OCI-LY1 (cell line): ENCODE results near the gene TDRD5.

ENCODE experiments used
- H2AFZ ChIP-seq: fragments of 200-600 bp; sonication (generic), shearing (Covaris generic); 2 replicates; pipeline ENCODE4 v1.6.0; 2014; ENCODE audit warnings: antibody characterized with exemption, mild to moderate bottlenecking, low read length
- H3F3A ChIP-seq: fragments of 200-600 bp; sonication (generic), shearing (Covaris generic); 2 replicates; pipeline ENCODE4 v1.6.0; 2014; ENCODE audit warnings: mild to moderate bottlenecking, antibody characterized with exemption, low read length, moderate library complexity; ENCODE audit not compliant: insufficient read depth
- H3K27ac ChIP-seq: fragments of 200-600 bp; sonication (generic); 2 replicates; pipeline ENCODE4 v1.5.1; 2014; ENCODE audit warnings: low read length, mixed run types, mild to moderate bottlenecking, low read depth; ENCODE audit not compliant: poor library complexity, severe bottlenecking
- H3K27me3 ChIP-seq: fragments of 200-600 bp; sonication (generic); 2 replicates; pipeline ENCODE4 v1.6.0; 2014; ENCODE audit warnings: antibody characterized with exemption, mild to moderate bottlenecking, low read length, moderate library complexity; ENCODE audit not compliant: insufficient read depth
- H3K36me3 ChIP-seq: fragments of 200-600 bp; sonication (generic); 2 replicates; pipeline ENCODE4 v1.6.1; 2014; ENCODE audit warnings: mild to moderate bottlenecking, antibody characterized with exemption, low read length, moderate library complexity, mixed read lengths; ENCODE audit not compliant: insufficient read depth
- H3K4me1 ChIP-seq: fragments of 200-600 bp; sonication (generic); 2 replicates; pipeline ENCODE4 v1.5.1; 2014; ENCODE audit warnings: mild to moderate bottlenecking, low read length, moderate library complexity; ENCODE audit not compliant: insufficient read depth, severe bottlenecking
- H3K4me2 ChIP-seq: fragments of 200-600 bp; sonication (generic), shearing (Covaris generic); 2 replicates; pipeline ENCODE4 v1.6.1; 2014; ENCODE audit warnings: low read length
- H3K4me3 ChIP-seq: fragments of 200-600 bp; sonication (generic); 2 replicates; pipeline ENCODE4 v1.5.1; 2014; ENCODE audit warnings: low read length, low read depth, mild to moderate bottlenecking, mixed read lengths; ENCODE audit not compliant: poor library complexity, severe bottlenecking
- H3K79me2 ChIP-seq: fragments of 200-600 bp; shearing (Covaris generic); 2 replicates; pipeline ENCODE4 v1.6.1; 2016; ENCODE audit warnings: mixed run types, low read length, mixed read lengths; ENCODE audit not compliant: insufficient read depth
- H3K9ac ChIP-seq: fragments of 200-600 bp; sonication (generic), shearing (Covaris generic); 2 replicates; pipeline ENCODE4 v1.6.1; 2014; ENCODE audit warnings: mild to moderate bottlenecking, low read length, mixed read lengths
- H3K9me2 ChIP-seq: fragments of 200-600 bp; sonication (generic), shearing (Covaris generic); 2 replicates; pipeline ENCODE4 v1.6.1; 2014; ENCODE audit warnings: low read depth, mild to moderate bottlenecking, low read length, mixed read lengths
- H3K9me3 ChIP-seq: fragments of 200-600 bp; shearing (Covaris generic); 2 replicates; pipeline ENCODE4 v1.6.1; 2014; ENCODE audit warnings: low read length, mixed read lengths
- H4K20me1 ChIP-seq: fragments of 200-600 bp; sonication (generic), shearing (Covaris generic); 2 replicates; pipeline ENCODE4 v1.6.0; 2016; ENCODE audit warnings: mild to moderate bottlenecking, low read length; ENCODE audit not compliant: insufficient read depth
- CTCF ChIP-seq: fragments of 200-600 bp; sonication (generic), shearing (Covaris generic); IDR thresholded peaks from 2 replicates; pipeline ENCODE4 v1.5.1; 2017; ENCODE audit warnings: mild to moderate bottlenecking, antibody characterized with exemption, low read length, moderate library complexity, mixed read lengths
- EZH2 ChIP-seq: fragments of 200-600 bp; sonication (generic), shearing (Covaris generic); IDR thresholded peaks from 2 replicates; pipeline ENCODE4 v1.8.0; 2017; ENCODE audit warnings: borderline replicate concordance, mixed run types, mild to moderate bottlenecking, antibody characterized with exemption, low read length, moderate library complexity, mixed read lengths

TDRD5 gene

DNA sequence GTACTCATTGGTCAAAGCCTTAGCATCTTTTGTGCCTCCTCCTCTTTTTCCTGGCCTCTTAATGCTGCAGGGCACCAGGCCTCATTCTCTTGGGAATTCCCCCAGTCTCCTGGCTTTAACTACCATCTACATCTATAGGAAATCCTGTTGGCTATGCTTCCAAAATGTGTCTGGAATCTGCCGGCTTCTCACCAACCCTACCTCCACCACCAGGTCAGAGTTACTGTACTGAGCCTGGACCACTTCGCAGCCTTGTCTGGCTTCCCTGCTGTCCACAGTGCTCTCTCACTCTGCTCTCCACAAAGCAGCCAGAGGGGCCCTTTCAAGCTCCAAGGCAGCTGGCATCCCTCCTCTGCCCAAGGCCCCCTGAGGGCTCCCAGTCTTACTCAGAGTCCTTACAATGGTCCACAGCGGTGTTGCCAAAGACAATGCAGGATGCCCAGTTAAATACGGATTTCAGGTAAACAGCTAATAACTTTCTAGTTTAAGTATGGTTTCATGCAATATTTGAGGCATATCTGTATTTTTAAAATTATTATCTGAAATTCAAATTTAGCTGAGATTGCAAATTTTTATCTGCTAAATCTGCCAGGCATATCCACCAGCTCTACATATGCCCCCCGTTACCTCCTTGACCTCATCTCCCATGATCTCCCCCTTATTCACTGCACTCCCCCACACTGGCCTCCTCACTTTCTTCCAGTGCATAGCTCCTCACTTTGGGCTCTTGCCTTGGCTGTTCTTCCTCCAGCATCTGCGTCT is 117.0 kb downstream of the TDRD5 start:
- Histone ChIP-seq H3K36me3 (no peaks in the 10 kb centered on the region), H3K4me3 (no peak overlapping the region), H3F3A (no peaks in the 10 kb centered on the region), H3K4me2 (no peak overlapping the region), H3K4me1 (no peaks in the 10 kb centered on the region), H3K9ac (no peak overlapping the region), H3K27me3 (no peaks in the 10 kb centered on the region), H3K27ac (no peak overlapping the region), H2AFZ (no peak overlapping the region), H4K20me1 (no peaks in the 10 kb centered on the region), H3K9me2 (no peaks in the 10 kb centered on the region), H3K79me2 (no peaks in the 10 kb centered on the region), H3K9me3 (no peaks in the 10 kb centered on the region)
- TF ChIP-seq EZH2 (no peak), CTCF (no peak)

DNA sequence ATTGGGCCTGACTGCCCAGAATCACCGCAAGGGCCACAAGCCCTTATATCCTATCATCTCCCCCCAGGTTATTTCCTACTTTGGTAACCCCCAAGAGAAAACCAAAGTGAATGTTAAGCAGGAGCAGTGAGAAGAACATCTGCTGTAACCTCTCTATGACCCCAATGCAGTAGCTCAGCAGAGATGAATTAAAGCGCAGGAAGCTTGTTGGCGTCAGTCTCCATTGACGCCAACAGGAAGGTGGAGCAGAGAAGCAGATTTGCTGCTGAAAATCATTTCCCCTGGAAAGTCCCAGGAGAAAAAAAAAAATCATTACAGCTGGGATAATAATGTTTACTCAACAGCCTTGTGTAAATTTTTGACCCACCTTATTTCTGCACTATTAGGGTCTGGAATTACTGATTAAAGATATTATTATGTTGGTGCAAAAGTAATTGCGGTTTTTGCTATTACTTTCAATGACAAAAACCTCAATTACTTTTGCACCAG is 118.3 kb downstream of the TDRD5 start:
- no peak overlapping the region for H3K4me2 ChIP-seq

DNA sequence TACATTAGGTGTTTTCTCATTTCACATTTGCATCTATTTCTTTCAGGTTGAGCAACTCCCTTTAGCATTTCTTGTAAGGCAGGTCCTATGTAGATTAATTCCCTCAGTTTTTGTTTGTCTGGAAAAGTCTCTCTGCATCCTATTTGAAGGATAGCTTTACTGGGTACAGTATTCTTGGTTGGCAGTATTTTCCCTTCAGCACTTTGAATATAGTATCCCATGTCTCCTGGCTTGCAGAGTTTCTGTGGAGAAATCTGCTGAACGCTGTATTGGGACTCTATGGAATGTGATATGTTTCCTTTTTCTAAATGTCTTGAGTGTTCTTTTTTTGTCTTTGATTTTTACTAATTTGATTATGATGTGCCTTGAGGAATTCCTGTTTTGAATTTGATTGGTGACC is 122.5 kb downstream of the TDRD5 start:
- no peaks in the 10 kb centered on the region for H3K4me1 ChIP-seq
- H3K9me2 ChIP-seq, result no peaks in the 10 kb centered on the region
- H4K20me1 ChIP-seq, result no peaks in the 10 kb centered on the region
- H3K9me3 ChIP-seq, result peaks cover 20% of the 10 kb centered on the region; the same call in 1 of the 2 replicates
- H3K4me3 ChIP-seq, result no peak overlapping the region
- H3F3A ChIP-seq, result no peaks in the 10 kb centered on the region
- H3K79me2 ChIP-seq, result no peaks in the 10 kb centered on the region
- H3K9ac ChIP-seq, result no peak overlapping the region
- no peaks in the 10 kb centered on the region for H3K36me3 ChIP-seq
- H3K27me3 ChIP-seq, result no peaks in the 10 kb centered on the region
- no peak overlapping the region for H3K4me2 ChIP-seq
- H2AFZ ChIP-seq, result no peak overlapping the region
- TF ChIP-seq CTCF (no peak), EZH2 (no peak)
- H3K27ac ChIP-seq, result no peak overlapping the region

More for the DNA sequence above, 118.3 kb downstream of the TDRD5 start:
- Histone ChIP-seq H3K27ac (no peak overlapping the region), H3K27me3 (no peaks in the 10 kb centered on the region), H4K20me1 (no peaks in the 10 kb centered on the region), H3K9me2 (no peaks in the 10 kb centered on the region), H3K79me2 (no peaks in the 10 kb centered on the region), H3K9me3 (peaks cover 6% of the 10 kb centered on the region; the same call in 1 of the 2 replicates), H3K9ac (no peak overlapping the region), H3K4me1 (no peaks in the 10 kb centered on the region), H2AFZ (no peak overlapping the region), H3K4me3 (no peak overlapping the region), H3K36me3 (no peaks in the 10 kb centered on the region), H3F3A (no peaks in the 10 kb centered on the region)
- TF ChIP-seq CTCF (no peak), EZH2 (no peak)
